HG03565 (cell line): ENCODE data around the gene ZNF554.
"Not testable (repeated sequence)": the region's sequence is repeated elsewhere in the genome, so short reads cannot be mapped to it uniquely, and the experiment has no call there.

Experiments
- ATAC-seq: cut with Tn5 transposase; IDR thresholded peaks from one replicate; pipeline ENCODE4 v1.9.1; 2021; ENCODE audit warnings: mild to moderate bottlenecking, moderate library complexity; ENCODE audit not compliant: unreplicated experiment

The ZNF554 gene

DNA sequence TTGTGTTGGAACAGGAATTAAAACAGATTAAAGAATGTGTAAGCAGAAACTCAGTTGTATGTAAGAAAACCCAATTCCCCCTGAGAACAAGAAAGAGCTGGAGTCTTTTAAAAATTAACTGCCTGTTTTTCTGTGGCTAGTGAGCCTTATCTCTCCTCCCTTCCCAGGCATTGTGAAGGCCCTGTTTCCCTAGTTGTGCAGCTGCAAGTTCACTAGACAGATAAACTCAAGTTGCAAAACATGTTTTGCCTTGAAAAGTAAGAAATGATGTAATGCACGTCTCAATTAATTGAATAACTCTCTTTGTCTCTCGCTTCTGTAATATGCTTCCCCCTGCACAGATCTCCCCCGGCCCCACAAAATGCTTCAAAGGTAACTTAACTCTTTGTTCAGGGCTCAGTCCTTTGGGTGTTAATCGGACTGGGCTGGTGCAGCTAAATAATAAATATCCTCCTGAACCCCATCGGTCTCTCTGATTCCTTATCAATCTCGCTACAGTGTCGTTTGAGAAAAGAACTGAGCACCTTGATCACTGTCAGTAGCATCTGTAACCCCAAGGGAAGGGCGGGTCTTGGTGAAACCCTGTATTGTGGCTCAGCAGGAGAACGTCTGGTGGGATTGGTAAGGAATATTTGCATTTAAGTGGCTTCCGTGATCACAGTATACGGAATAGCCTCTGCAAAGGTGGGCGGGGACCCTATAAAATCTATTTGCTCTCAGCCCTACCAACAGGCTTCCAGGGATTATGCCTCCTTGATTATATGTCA is 45.8 kb downstream of the ZNF554 start:
- ATAC-seq: no peak

GRCh38 chr19:2866495-2867024 is 46.9 kb downstream of the ZNF554 start:
- ATAC-seq: no peak

GRCh38 chr19:2867025-2867991 is 47.6 kb downstream of the ZNF554 start, which contains the start of gene ZNF556:
ZNF556 (plus strand) TSS chr19:2867335; CDS start chr19:2867422, 87 bp downstream.
- ATAC-seq: no peak

DNA sequence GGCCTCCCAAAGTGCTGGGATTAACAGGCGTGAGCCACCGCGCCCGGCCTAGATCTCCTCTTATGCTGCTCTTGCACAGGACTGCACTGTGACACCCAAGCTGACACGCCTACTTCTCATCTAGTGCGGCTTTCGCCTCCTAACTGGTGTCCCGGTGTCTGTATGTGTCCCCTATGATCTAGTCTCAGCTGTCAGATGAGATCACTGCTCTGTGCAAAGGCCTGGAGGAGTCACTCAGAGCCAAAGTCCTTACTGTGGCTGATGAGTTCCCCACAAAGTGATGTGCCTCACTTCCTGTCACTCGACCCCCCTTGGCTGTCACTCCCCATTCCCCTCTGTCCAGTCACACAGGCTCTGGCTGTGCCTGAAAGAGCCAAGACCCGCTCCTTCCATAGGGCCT is 50.0 kb downstream of the ZNF554 start:
- no peak for ATAC-seq

- not testable (repeated sequence) for ATAC-seq
These were observed 52.5 kb downstream of the ZNF554 start for GRCh38 chr19:2872175-2872574.

DNA sequence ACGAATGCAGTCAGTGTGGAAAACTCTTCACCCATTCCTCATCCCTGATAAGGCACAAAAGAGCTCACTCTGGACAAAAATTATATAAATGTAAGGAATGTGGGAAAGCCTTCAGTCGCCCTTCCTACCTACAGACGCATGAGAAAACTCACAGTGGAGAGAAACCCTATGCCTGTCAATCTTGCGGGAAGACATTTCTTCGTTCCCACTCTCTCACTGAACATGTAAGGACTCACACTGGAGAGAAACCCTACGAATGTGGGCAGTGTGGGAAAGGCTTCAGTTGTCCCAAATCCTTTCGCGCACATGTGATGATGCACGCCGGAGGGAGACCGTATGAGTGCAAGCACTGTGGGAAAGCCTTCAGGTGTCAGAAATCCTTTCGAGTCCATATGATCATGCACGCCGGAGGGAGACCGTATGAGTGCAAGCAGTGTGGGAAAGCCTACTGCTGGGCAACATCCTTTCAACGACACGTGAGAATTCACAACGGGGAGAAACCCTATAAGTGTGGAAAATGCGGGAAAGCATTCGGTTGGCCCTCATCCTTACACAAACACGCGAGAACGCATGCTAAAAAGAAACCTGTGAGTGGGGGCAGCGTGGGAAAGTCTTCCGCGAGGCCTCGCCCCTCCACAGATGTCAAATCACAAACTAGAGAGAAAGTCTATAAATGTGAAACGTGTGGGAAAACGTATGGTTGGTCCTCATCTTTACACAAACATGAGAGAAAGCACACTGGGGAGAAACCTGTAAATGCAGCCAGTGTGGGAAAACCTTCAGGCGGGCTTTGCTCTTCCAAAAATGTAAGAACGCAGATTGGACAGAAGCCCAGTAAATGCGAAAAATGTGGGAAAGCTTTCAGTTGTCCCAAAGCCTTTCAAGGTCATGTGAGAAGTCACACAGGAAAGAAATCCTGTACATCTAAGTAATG is 58.0 kb downstream of the ZNF554 start:
- ATAC-seq: no peak

DNA sequence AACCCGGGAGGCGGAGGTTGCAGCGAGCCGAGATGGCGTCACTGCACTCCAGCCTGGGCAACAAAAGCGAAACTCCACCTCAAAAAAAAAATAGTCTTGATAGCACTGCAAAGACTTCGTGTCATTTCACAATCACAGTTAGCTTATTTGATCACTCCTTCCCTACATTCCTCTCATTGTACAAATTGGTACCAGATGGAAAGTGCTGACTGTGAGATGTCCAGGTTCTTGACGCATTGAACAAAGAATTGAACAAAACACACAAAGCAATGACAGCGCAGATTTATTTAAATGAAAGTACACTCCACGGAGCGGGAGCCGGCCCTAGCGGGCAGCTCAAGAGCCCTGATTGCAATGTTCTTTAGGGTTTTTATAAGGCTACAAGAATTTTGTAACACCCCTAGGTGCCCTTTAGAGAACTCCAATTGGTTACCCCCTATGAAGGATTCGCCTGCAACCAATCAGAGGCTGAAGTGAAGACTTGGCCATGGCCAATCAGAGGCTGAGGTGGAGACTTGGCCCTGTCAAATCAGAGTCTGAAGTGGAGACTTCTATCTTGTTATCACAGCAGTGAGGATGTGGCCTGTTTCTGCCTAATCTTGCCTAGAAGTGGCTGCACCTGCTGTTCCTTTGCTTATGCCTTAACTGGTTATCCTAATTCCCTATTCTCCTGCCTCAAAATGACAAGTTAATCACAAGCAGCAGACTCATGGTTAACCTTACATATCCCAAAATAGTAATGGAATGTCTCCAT is 64.2 kb downstream of the ZNF554 start:
- ATAC-seq: no peak

GRCh38 chr19:2885736-2886135 is 66.1 kb downstream of the ZNF554 start:
- no peak for ATAC-seq
